EH (cell line): ENCODE data around the gene RASGRF2.

ENCODE experiments used
- DNase-seq: peaks from one replicate; pipeline ENCODE4 v3.0.0-alpha.2; 2015; ENCODE audit warnings: low read depth

RASGRF2 gene, protein sequence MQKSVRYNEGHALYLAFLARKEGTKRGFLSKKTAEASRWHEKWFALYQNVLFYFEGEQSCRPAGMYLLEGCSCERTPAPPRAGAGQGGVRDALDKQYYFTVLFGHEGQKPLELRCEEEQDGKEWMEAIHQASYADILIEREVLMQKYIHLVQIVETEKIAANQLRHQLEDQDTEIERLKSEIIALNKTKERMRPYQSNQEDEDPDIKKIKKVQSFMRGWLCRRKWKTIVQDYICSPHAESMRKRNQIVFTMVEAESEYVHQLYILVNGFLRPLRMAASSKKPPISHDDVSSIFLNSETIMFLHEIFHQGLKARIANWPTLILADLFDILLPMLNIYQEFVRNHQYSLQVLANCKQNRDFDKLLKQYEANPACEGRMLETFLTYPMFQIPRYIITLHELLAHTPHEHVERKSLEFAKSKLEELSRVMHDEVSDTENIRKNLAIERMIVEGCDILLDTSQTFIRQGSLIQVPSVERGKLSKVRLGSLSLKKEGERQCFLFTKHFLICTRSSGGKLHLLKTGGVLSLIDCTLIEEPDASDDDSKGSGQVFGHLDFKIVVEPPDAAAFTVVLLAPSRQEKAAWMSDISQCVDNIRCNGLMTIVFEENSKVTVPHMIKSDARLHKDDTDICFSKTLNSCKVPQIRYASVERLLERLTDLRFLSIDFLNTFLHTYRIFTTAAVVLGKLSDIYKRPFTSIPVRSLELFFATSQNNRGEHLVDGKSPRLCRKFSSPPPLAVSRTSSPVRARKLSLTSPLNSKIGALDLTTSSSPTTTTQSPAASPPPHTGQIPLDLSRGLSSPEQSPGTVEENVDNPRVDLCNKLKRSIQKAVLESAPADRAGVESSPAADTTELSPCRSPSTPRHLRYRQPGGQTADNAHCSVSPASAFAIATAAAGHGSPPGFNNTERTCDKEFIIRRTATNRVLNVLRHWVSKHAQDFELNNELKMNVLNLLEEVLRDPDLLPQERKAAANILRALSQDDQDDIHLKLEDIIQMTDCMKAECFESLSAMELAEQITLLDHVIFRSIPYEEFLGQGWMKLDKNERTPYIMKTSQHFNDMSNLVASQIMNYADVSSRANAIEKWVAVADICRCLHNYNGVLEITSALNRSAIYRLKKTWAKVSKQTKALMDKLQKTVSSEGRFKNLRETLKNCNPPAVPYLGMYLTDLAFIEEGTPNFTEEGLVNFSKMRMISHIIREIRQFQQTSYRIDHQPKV (N-terminal part only)

DNA sequence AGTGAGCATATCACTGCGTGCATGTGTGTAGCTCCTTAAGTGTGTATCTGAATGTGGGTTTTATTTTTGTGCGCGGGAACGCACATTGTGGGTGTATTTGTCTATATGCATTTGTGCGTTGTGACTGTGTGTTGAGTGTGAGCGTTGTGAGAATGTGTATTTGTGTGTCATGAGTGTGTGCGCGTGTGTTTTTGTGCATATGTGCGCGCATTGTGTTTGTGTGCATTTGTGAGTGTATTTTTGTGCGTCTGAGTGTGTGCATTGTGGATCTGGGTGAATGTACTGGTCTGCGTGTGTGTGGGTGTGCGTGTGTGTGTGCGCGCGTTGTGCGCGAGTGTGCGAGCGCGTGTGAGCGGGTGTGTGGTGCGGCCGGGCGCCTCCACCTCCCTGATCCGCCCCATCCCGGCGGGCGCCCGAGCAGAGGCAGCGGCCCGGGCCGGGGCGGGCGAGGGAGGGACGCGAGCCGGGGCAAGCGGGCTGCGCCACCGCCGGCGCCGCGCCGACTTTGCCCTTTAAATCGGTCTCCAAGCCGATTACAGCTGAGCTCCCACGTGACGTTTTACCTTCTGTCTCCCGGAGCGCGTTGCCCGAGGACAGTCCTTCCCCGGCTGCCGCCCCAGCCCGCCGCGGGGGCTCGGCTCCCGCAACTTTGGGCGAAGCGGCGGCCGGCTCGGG lies at the start of gene RASGRF2:
TSS of gene RASGRF2 (plus strand) at position 596 of the 675 bp plus-strand sequence. CDS start 376 bp downstream, outside the sequence.
- peak; percentile 18 for DNase-seq

DNA sequence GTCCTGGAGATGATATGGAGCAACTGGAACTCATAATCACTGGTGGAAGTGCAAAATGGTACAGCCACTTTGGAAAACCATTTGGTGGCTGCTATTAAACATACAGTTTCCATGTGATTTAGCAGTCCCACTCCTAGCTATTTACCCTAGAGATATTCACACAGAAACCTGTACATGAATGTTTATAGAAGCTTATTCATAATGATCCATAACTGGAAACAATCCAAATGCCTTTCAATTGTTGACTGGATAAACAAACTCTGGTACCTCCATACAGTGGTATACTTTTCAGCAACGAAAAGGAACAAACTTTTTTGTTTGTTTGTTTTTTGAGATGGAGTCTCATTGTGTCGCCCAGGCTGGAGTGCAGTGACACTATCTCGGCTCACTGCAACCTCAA lies 47.7 kb upstream of the RASGRF2 start:
- no peak for DNase-seq

DNA sequence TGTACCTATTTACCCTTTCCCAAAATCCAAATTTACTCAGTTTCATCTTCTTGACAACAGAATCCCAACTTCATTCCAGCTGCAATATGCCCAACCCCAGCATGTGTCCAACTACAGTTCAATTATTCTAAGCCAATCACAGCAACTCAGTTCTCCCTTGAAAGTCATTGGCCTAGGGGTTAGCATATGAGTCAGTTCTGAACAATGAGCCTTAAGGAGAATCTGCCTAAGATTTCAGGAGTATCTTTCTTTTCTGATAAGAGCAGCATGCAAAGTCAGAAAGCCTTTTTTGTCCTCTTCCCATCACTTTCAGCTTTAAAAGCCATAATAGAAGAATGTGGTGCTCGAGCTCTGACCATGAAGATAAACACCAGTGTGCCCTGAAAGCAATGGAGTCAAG lies 44.4 kb upstream of the RASGRF2 start:
- DNase-seq, result peak; percentile 52

DNA sequence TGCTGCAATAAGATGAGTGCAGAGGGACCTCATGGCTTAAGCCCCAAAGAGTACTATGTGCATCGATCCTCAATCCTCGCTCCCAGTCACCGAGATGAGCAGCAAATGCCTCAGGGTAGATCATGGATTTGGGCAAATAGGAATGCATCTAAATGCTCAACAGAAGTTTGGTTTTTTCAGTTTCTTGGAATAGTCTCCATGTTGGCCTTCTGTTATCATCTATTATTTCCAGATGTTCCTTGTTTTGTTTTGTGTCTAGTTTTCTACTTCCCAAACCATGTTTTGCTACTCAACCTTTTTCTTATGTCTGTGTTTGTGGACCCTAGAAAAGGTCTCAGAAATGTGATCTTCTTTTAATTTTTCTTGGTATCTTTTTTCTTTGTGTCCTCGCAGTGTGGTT lies 43.5 kb upstream of the RASGRF2 start:
- DNase-seq, result peak; percentile 15

DNA sequence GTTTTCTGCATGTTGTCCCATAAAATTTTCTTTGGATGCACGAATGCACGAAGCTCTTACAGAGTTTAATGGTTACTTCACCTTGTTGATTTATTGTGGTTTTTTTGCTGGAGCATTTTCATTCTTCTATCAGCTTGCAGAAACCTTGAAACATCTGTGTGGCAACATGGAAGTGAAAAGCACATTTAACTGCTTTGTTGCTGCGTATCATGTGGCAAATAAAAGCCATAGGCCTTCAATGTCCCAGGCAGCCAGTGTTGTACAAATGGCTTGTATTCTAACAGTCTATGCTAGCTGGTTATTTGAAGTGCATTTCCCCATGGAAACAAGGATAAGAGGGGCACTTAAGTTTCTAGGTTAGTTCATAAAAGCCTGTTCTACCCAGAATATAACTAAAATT lies 42.5 kb upstream of the RASGRF2 start:
- no peak for DNase-seq

DNA sequence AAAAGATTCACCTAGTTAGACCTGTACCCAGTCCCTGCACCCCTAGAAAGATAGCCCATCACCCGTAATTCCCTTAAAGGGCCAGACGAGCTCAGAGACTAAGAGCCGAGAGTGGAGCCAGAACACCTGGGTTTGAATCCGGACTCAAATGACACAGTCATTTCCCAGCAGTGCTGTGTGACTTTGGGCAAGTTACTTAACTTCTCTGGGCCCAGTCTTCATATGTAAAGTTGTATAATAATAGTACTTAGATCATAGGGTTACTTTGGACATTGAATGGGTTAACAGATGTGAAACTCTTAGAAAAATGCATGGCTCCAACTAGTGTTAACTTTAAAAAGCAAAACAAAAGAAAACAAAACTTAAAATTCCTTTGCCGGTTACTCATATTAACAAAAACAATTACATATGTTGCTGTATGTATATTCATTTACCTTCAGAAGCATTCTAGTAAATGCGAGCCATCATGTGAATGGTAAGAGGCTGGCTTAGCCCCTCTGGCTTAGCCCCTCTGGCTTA lies 40.4 kb upstream of the RASGRF2 start:
- peak; percentile 6 for DNase-seq

DNA sequence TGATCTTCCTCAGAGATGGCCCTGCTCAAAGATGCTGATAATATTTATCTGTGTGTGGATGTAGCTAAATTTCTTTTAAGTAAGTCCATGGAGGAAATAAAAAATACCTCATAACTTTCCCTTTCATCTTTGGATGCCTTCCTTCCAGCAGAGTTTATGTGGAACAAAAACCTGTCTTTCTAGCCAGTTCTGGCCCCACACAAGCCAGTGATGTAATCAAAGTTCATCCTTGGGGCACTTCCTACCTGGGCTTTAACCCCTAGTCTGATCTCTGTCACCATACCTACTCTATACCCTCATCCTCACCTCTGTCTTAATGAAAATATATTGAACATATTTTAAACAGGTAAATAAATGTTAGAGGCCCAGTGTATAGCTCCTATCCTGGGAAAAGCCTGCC lies 39.8 kb upstream of the RASGRF2 start:
- no peak for DNase-seq

DNA sequence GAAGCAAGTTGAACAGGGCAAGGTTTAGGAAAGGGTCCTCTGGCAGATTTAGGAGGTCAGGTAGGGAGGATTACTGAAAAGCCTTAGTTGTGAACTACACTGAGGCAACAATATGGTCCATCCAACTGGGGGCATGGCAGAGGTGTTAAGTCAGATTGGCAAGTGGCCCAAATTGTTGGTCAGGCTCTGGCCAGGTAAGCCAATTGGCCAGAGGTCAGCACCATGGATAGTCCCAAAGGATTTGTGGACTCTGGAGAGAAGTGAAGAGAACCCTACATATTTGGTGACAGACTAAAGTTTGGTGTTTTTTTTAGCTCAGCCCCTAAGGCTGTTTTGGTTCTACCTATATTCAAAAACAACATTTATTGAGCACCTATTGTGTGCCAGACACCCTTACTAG lies 39.1 kb upstream of the RASGRF2 start:
- DNase-seq, result no peak

DNA sequence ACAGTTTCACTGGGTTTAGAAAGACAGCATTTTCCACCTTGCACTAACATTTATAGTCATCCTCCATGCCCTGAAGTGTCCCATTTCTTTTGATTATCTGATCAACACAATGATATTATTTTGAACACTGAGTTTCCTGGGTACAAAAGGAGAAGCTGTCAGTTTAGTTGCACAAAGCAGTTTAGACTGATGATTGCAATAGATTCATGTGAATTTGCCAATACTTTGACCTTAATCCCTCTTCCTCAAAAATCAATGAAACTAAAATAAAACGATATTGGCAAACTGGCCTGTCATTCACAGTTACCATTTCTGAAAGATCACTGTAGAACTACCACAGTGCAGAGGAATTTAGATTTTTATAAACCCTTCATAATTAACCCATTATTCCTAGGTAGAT lies 34.2 kb upstream of the RASGRF2 start:
- no peak for DNase-seq

DNA sequence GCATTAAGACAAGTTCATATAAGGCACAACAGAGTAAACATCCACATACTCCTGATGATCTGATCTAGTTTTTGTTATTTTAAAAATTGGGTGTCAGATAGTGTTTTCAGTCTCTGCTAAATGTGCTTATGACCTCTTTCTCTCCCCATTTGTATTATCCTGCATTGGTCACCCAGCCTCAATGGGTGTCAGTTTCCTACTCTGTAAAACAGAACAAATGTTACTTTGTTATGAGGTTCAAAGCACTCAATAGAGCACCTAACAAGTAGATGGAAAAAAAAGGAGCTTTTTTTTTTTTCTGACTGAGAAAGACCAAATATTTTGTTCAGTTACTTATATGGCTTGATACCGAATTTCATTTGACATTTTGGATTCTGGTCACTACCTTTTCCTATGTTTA lies 33.6 kb upstream of the RASGRF2 start:
- no peak for DNase-seq

DNA sequence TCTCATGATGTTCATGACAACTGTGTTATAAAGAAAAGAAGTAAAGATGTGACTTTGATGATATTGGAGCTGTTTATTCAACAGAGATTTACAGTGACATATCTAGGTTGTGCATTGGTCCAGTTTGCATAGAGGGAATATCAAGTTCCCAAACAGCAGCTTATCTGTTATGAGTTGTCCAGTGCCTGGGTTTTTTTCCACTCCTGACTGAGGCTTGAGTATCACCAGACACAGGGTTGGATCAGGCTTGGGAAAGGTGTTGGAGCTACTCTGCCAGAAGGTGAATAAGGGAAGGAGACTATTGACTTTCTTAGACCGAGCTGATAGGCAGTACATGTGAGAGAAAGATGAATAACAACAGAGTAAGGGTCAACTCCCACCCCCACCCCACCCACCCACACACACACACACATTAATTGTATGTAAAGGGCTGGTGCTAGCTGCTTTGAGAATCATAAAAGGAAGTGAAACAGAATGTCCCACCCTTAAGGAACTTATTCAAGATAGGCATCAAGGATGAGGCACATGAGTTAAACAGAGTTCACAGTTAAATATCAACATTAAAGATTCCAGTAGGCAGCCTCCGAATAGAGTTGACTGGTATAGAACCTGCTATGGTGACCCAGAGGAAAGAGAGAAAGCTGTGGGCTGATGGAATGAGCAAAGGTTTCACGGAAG lies 33.0 kb upstream of the RASGRF2 start:
- DNase-seq, result no peak

DNA sequence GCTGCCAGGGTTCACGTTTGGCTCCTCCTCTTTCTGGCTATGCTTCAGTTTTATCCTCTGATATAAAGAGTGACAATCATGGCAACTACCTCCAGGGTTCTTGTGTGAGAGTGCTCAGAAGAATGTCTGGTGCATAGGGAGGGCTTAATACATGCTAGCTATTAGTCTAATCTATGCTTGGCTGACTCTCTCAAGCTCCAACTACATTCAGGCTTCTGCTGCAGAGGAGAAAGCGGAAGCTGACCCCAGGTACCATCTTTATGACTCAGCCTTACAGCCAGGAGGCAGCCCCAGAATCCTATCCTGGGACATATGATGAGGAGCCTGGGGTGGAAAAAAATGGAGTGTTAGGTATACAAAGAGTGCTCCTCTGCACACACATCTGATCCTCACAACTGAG lies 32.1 kb upstream of the RASGRF2 start:
- no peak for DNase-seq

DNA sequence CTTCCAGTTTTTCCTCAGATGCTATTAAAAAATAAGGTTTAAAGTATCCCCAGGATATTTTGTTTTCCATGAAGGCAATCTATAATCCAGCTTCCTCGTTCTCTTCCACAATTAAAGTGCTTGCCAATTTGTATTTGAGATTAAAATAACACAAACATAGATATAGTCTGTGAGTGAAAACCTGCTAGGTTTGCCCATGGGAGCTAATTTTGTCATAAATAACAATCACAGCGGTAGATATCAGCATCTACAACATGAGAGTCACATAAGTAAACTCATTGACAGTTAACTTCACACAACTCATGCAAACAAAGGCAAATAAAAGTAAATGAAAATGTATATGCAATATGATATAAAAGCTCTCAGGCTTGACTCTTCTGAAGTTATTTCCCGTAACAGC lies 29.2 kb upstream of the RASGRF2 start:
- DNase-seq, result no peak

DNA sequence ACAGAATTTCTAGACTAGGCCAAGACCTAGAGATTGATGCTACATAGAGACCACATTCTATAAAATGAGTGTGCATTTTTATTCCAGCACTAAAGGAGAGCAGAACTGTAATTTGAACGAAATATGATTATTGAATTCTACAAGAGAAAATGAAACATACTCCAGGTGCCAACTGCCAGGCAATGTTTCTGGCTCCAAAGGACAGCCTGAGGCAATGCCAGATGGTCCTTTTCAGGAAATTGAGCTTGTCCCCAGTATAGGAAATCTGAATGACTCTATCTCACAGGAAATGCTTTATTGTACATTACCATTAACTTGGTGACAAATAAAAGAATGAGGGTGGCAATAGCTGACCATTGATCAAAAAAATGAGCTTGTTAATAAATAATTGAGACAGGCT lies 28.8 kb upstream of the RASGRF2 start:
- no peak for DNase-seq

DNA sequence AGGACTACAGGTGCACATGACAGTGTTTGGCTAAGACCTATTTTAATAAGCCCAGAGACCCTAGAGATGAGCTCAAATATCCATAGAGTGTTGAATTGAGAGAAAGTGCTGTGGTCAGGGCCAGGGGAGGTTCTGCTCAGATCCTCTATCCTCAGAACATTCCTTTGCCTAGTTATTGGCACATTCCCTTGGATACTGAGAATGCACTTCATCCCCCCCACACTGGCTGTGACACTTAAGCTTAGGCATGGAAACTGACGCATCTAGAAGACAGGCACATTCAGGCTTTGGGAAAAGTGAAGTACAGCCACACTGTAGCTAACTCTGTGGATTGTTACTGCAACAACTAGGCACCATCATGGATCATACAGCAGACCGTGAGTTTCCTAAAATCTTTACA lies 27.1 kb upstream of the RASGRF2 start:
- peak; percentile 22 for DNase-seq

DNA sequence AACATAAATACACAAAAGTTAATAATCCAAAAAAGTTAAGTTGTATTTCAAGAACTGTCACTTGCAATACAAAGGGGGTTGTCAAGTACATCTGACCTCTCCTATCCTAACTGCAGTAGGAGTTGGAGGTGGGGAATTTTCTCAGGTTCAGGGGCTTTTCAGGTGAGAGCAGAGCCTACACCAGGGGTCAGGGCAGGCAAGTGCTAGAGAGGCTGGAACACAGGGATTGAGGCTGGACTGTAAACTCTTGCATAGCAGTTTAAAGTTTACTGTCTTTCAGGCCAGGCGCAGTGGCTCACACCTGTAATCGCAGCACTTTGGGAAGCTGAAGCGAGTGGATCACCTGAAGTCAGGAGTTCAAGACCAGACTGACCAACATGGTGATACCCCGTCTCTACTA lies 25.4 kb upstream of the RASGRF2 start:
- DNase-seq, result no peak

DNA sequence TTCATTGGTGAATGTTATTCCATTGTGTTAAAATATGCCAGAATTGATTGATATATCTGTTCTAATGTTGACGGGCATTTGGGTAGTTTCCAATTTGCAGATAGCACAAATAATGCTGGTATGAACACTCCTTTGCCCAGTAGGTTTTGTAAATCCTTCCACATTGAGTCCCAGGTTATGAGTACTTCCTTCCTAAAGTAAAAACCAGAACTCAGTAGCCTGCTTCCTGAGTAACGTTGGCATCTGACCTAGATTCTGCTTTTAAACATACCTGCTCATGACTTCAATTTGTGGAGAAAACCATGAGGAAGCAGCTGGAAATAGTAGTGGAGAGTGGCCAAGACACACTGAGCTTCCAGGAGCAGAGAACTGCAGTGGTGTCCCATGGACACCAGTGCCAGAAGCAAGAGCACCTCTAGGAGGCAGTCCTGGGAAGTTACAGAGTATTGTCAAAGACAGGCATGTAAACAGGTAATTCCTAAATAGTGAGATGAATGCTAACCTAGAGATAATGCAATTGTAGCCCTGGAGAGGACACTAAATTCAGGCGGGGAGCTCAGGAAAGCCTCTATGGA lies 24.3 kb upstream of the RASGRF2 start:
- DNase-seq, result no peak

DNA sequence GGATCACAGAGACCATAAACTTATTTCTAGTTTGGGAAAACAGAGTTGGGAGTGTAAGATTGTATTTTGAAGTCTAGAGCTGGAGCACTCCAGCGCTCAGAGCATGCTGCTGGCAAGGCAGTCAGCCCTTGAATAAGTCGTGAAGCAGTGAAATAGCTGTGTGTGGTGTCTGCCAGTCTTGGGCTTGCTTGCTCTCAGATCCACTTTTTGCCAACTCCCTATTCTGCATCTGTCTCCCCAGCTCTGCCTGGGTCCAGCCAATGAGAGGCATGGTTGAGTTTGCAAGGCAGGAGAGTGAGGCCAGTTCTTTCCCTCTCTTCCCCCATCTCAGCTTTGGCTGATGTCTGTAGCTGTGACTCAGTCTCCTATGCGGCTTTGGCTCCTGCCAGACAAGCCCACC lies 23.3 kb upstream of the RASGRF2 start:
- DNase-seq, result no peak

DNA sequence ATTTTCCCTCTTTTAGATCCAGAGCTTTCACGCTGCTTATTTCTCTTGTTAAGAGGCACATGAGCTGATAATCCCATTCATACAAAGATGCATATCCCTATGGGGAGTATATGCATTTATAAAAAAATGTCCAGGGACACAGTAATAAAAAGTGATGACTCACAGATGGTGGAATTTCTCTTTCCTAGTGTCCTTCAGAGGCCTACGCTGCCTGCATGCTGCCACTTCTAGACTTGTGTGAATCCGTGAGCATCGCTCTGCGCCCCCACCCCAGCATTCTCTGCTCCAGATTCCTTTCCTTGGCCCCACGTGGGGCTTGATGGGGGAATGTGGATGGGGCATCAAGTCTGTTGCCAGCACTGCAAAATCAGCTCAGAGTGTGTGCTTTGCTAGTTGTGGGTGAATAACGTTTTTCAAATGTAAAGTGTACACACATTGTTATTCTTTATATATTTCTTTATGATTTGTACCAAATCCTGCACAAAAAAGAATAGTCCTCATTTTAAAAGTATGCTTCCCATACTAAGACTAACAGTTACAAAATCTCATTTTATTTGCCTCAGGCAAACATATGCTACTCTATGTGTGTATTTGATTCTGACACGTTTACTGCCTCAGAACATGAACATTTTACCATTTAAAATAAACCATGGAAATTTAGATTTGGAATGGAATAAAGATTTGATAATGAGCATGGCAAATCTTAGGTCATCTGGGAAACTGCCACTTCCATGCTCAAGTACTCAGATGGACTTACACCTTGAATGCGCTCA lies 22.4 kb upstream of the RASGRF2 start:
- peak; percentile 58 for DNase-seq

DNA sequence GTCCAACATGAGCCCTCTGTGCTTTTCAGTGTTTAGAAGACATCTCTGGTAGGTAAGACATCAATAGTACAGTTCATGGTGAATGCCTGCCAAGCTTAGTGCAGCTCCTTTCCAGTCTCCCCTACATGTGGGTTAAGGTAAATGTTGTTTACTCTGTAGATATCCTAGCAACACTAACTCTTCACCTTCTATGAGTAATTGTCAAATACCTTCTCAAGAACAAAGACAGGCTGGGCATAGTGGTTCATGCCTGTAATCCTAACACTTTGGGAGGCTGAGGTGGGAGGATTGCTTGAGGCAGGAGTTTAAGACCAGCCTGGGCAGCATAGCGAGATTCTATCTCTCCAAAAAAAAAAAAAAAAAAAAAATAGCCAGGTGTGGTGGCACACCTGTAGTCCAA lies 18.7 kb upstream of the RASGRF2 start:
- DNase-seq, result no peak
